Osteocyte (in vitro differentiated cells): ENCODE measurements around the gene IGFALS. TPM values are rescaled to one million over a fixed set of nuclear protein-coding genes. Genes with fewer than 3 reads are reported as not detected.

ENCODE experiments used
- DNase-seq: peaks from one replicate; pipeline ENCODE4 v3.0.0; 2021; ENCODE audit warnings: mixed read lengths; ENCODE audit not compliant: unreplicated experiment; ENCODE audit errors: extremely low spot score
- H3K27ac Mint-ChIP-seq: one replicate; pipeline ENCODE4 v1.8.0; 2021; ENCODE audit warnings: mild to moderate bottlenecking, mixed read lengths; ENCODE audit not compliant: unreplicated experiment
- H3K27me3 Mint-ChIP-seq: one replicate; pipeline ENCODE4 v1.8.0; 2021; ENCODE audit warnings: mixed read lengths; ENCODE audit not compliant: unreplicated experiment
- H3K36me3 Mint-ChIP-seq: one replicate; pipeline ENCODE4 v1.8.0; 2021; ENCODE audit warnings: mixed read lengths; ENCODE audit not compliant: unreplicated experiment
- H3K4me1 Mint-ChIP-seq: one replicate; pipeline ENCODE4 v1.8.0; 2021; ENCODE audit warnings: mixed read lengths; ENCODE audit not compliant: unreplicated experiment
- H3K4me3 Mint-ChIP-seq: one replicate; pipeline ENCODE4 v1.8.0; 2021; ENCODE audit warnings: mild to moderate bottlenecking, moderate library complexity, mixed read lengths; ENCODE audit not compliant: unreplicated experiment
- H3K9me3 Mint-ChIP-seq: one replicate; pipeline ENCODE4 v1.8.0; 2021; ENCODE audit warnings: mixed read lengths; ENCODE audit not compliant: unreplicated experiment
- total RNA-seq: library from RNA; stranded (reverse); gene quantifications from 2 replicates; pipeline ENCODE4 v1.2.1, GENCODE V29; 2021
- TF ChIP-seq, protein P1 (sequence below): fragments of 200-600 bp; sonication (generic); IDR thresholded peaks from 2 replicates; pipeline ENCODE4 v1.5.0; 2021; ENCODE audit warnings: antibody characterized with exemption, mild to moderate bottlenecking, moderate library complexity

The IGFALS gene
- total RNA-seq, 1 donor from 2014 or later: 0.43 TPM

DNA sequence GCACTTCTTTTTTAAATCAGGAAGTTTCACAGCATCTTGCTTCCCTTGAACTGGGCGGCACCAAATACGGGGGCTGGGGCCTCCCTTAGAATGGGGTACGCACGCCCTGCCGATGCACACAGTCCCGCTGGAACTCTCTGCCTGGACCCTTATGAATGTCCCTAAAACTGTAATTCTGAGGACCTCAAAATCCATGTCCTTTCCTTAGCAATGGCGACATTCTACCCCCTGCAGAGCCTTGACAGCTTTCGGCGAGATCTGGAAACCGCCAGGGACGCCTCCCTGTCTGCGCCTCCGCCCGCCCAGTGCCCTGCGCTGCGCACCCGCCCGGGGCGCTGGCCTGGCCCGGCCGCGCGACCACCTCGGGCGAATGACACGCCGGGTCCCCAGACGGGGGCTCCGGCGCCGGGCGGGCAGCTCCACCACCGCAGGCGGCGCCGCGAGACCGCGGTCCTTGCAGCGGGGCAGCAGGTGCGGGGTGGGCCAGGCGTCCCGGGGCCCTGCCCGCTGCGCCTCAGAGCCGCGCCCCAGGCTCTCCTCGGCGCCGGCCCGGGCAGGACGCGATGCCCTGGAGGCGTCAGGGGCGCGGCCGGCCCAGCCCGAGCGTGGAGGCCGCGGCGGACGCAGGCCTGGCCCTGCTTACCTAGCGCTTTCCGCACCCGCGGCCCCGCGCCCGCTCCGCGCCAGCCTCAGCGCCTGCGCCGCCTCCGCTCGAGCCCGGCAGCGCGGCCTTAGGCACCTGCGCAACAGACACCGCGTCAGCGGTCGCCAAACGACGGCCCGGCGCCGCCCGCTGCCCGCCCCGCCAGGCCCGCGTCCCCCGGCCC lies 32.6 kb upstream of the IGFALS start:
- TF ChIP-seq, protein P1, sequence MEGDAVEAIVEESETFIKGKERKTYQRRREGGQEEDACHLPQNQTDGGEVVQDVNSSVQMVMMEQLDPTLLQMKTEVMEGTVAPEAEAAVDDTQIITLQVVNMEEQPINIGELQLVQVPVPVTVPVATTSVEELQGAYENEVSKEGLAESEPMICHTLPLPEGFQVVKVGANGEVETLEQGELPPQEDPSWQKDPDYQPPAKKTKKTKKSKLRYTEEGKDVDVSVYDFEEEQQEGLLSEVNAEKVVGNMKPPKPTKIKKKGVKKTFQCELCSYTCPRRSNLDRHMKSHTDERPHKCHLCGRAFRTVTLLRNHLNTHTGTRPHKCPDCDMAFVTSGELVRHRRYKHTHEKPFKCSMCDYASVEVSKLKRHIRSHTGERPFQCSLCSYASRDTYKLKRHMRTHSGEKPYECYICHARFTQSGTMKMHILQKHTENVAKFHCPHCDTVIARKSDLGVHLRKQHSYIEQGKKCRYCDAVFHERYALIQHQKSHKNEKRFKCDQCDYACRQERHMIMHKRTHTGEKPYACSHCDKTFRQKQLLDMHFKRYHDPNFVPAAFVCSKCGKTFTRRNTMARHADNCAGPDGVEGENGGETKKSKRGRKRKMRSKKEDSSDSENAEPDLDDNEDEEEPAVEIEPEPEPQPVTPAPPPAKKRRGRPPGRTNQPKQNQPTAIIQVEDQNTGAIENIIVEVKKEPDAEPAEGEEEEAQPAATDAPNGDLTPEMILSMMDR: no peak
- H3K9me3 Mint-ChIP-seq: no peaks in the 10 kb centered on the region
- H3K27ac Mint-ChIP-seq: peak overlapping the region; percentile 27
- DNase-seq: no peak
- peak overlapping the region; percentile 70 for H3K4me3 Mint-ChIP-seq
- peaks cover 8% of the 10 kb centered on the region for H3K36me3 Mint-ChIP-seq
- H3K27me3 Mint-ChIP-seq: no peaks in the 10 kb centered on the region
- peaks cover 38% of the 10 kb centered on the region for H3K4me1 Mint-ChIP-seq

DNA sequence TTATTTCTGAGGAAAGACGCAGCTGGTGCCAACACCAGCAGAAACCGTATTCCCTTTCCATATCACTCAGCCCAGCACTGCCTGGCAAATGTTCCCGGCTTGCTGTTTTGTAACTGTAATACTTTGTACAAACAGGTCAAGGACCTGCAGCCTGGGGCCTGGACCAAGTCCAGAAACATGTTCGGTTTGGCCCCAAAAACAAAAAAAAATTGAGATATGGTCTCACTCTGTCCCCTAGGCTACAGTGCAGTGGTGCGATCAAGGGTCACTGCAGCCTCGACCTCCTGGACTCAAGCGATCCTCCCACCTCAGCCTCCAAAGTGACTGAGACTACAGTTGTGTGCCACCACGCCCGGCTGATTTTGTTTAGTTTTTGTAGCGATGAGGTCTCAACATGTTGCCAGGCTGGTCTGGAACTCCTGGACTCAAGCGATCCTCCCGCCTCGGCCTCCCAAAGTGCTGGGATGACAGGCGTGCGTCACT lies 31.9 kb upstream of the IGFALS start:
- Mint-ChIP-seq H3K27ac (no peak overlapping the region), H3K36me3 (peaks cover 8% of the 10 kb centered on the region), H3K4me1 (peaks cover 38% of the 10 kb centered on the region), H3K27me3 (no peaks in the 10 kb centered on the region), H3K4me3 (peak overlapping the region; percentile 70), H3K9me3 (no peaks in the 10 kb centered on the region)
- DNase-seq: no peak
- TF ChIP-seq, protein P1: no peak

DNA sequence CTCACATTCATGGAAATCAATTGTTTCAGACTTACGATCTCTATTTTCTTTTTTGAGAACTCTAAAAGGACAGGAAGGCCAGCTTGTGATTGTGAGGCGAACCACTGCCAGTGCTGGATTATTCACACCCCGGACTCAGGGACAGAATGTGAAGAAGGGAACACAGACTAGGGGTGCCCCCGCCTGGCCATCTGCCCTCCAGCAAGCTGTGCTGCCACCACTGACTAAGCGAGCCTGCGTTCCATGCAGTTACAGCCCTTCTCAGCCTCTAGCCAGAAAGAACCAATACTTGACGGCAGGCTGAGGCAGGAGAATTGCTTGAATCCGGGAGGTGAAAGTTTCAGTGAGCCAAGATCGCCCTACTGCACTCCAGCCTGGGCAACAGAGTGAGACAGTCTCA lies 30.3 kb upstream of the IGFALS start:
- TF ChIP-seq, protein P1: peak; percentile 21
- H3K9me3 Mint-ChIP-seq: no peaks in the 10 kb centered on the region
- peaks cover 30% of the 10 kb centered on the region for H3K4me1 Mint-ChIP-seq
- H3K4me3 Mint-ChIP-seq: peak overlapping the region; percentile 18
- no peak overlapping the region for H3K27ac Mint-ChIP-seq
- no peaks in the 10 kb centered on the region for H3K27me3 Mint-ChIP-seq
- H3K36me3 Mint-ChIP-seq: peaks cover 4% of the 10 kb centered on the region
- DNase-seq: no peak

DNA sequence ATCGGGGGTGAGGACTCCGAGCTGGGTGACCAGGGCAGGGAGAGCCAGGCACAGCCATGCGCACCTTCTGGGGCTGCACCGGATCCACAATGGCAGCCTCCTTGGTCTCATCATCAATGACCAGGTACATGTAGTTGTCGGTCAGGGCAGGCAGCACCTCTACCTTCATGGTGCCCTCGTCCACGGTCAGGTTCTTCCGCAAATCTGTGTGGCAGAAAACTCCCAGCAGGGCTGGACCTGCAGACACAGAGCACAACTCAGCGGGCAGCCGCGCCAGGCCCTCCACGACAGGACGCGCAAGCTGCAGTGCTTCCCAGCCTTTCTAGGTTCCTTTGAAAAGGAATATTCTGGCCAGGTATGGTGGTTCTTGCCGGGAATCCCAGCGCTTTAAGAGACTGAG lies 29.3 kb upstream of the IGFALS start:
- TF ChIP-seq, protein P1: no peak
- no peak overlapping the region for H3K27ac Mint-ChIP-seq
- peaks cover 23% of the 10 kb centered on the region for H3K4me1 Mint-ChIP-seq
- H3K27me3 Mint-ChIP-seq: no peaks in the 10 kb centered on the region
- no peak overlapping the region for H3K4me3 Mint-ChIP-seq
- DNase-seq: no peak
- H3K36me3 Mint-ChIP-seq: peaks cover 4% of the 10 kb centered on the region
- no peaks in the 10 kb centered on the region for H3K9me3 Mint-ChIP-seq

DNA sequence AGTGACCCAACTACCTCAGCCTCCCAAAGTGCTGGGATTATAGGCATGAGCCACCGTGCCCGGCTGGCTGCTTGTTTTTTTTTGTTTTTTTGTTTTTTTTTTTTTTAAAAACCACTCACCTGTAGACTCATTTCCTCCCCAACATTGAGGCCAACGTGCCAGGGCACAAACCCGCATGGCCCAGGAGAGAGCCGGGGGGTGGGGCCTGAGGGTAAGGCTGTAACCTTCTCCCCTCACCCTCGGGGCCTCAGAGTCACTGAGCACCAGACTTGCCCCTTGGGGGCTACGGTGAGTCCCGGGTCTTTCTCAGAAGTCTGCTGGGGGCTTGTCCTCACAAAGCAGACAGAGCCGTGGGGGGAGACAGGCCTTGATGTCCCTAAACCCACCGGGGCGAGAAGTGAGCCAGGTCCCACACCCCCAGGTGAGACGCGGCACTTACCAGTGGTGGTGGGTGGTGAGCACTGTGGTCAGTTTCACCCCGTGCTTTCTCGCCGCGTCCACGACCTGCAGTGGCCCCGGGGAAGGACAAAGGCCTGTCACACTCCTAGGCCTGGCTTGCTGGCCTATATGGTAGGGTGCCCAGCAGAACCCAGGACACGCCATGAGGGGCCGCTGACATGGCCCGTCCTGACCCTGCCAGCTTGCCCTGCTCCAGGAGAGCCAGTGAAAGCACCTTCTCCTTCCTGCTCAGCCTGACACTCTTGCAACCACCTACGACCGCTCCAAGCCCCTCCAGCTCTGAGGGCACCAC lies 28.5 kb upstream of the IGFALS start:
- Mint-ChIP-seq H3K4me1 (peaks cover 17% of the 10 kb centered on the region), H3K27me3 (no peaks in the 10 kb centered on the region), H3K27ac (no peak overlapping the region), H3K36me3 (peaks cover 4% of the 10 kb centered on the region), H3K4me3 (no peak overlapping the region), H3K9me3 (no peaks in the 10 kb centered on the region)
- TF ChIP-seq, protein P1: no peak
- no peak for DNase-seq
